HCT116 (cell line): ENCODE results near the gene ONECUT3. TPM values are rescaled to one million over a fixed set of nuclear protein-coding genes. Genes with fewer than 3 reads are reported as not detected.
"Not testable (repeated sequence)": the region's sequence is repeated elsewhere in the genome, so short reads cannot be mapped to it uniquely, and the experiment has no call there.

Source experiments
- ATAC-seq: fragments of 200-7000 bp; cut with Tn5 transposase; 2 replicates; pipeline ENCODE4 v1.9.1; 2020; ENCODE audit warnings: mild to moderate bottlenecking, moderate library complexity
- BruUV-seq: library from RNA; stranded (reverse); fragments of 400-500 nt; replicated peaks from 2 replicates; lab custom pipeline; 2021; lab: Mats Ljungman, UMichigan
- CTCF ChIA-PET: fragments of 300-600 bp; sonication (Branson Sonifier 250); formaldehyde crosslinking; loops from one replicate; lab custom pipeline; 2021; ENCODE audit warnings: antibody characterized with exemption; lab: Charles Lee
- POLR2A ChIA-PET: fragments of 300-600, 350-600 bp; sonication (Branson Sonifier 250); formaldehyde crosslinking; loops from one replicate; lab custom pipeline; 2021; ENCODE audit warnings: antibody characterized with exemption; lab: Charles Lee
- RAD21 ChIA-PET, 2 experiments: fragments of 300-600 bp; sonication (Branson Sonifier 250); formaldehyde crosslinking; loops; one replicate each; lab custom pipeline; 2023; ENCODE audit warnings: low total read pairs in 2 of 2; ENCODE audit not compliant: uncharacterized antibody in 2 of 2, unreplicated experiment in 2 of 2, low non-redundant PET in 1 of 2; lab: Charles Lee
- DNase-seq: peaks from one replicate; pipeline ENCODE4 v3.0.0-alpha.2; 2010; ENCODE audit warnings: low read depth, low spot score
- H2AFZ ChIP-seq: fragments of 200-600 bp; shearing (Covaris generic), sonication (generic); 2 replicates; pipeline ENCODE4 v1.6.1; 2017; ENCODE audit warnings: low read depth, mixed run types, mixed read lengths, antibody characterized with exemption, low read length; ENCODE audit not compliant: poor library complexity, severe bottlenecking
- H3K27ac ChIP-seq: 2 replicates; pipeline ENCODE4 v1.5.1; 2012; ENCODE audit warnings: low read depth, low read length
- H3K27me3 ChIP-seq: fragments of 200-600 bp; sonication (generic); 2 replicates; pipeline ENCODE4 v1.6.1; 2016; ENCODE audit warnings: mixed run types, low read length, mixed read lengths; ENCODE audit not compliant: insufficient read depth
- H3K36me3 ChIP-seq, 2 experiments: fragments of 200-500 bp in 1 of 2; fragments of 200-600 bp in 1 of 2; sonication (Bioruptor generic) in 1 of 2; sonication (generic) in 1 of 2; 2 replicates each; pipeline versions ENCODE4 v1.5.1 to v1.6.1; 2014 to 2016; ENCODE audit warnings: low read length in 2 of 2, inconsistent platforms in 1 of 2, mixed read lengths in 1 of 2, mixed run types in 1 of 2; ENCODE audit not compliant: insufficient read depth in 2 of 2, control insufficient read depth in 1 of 2
- H3K4me1 ChIP-seq, 2 experiments: fragments of 200-600 bp in 1 of 2; sonication (generic) in 1 of 2; 2 replicates each; pipeline versions ENCODE4 v1.5.1 to v1.6.1; 2012 to 2017; ENCODE audit warnings: low read length in 2 of 2, inconsistent platforms in 1 of 2, mild to moderate bottlenecking in 1 of 2, mixed read lengths in 1 of 2, mixed run types in 1 of 2, moderate library complexity in 1 of 2; ENCODE audit not compliant: insufficient read depth in 2 of 2, control insufficient read depth in 1 of 2
- H3K4me2 ChIP-seq: fragments of 200-600 bp; sonication (generic); 2 replicates; pipeline ENCODE4 v1.6.1; 2017; ENCODE audit warnings: mixed run types, low read length, mixed read lengths
- H3K4me3 ChIP-seq, 2 experiments: fragments of 200-600 bp in 1 of 2; sonication (generic) in 1 of 2; replicated peaks in 1 of 2; 2 replicates each; pipeline ENCODE4 v1.5.1; 2011 to 2016; ENCODE audit warnings: low read length in 2 of 2, control low read depth in 1 of 2, low read depth in 1 of 2, mild to moderate bottlenecking in 1 of 2, mixed read lengths in 1 of 2, mixed run types in 1 of 2
- H3K79me2 ChIP-seq: fragments of 200-600 bp; sonication (generic); 2 replicates; pipeline ENCODE4 v1.6.1; 2017; ENCODE audit warnings: mild to moderate bottlenecking, mixed run types, low read length, moderate library complexity, mixed read lengths; ENCODE audit not compliant: insufficient read depth
- H3K9ac ChIP-seq: fragments of 200-600 bp; sonication (generic); 2 replicates; pipeline ENCODE4 v1.6.1; 2016; ENCODE audit warnings: low read length, mixed read lengths
- H3K9me2 ChIP-seq: fragments of 200-600 bp; sonication (generic), shearing (Covaris generic); 2 replicates; pipeline ENCODE4 v1.6.1; 2017; ENCODE audit warnings: mixed run types, mild to moderate bottlenecking, moderate library complexity; ENCODE audit not compliant: insufficient read depth
- H3K9me3 ChIP-seq, 2 experiments: fragments of 200-500 bp in 1 of 2; fragments of 200-600 bp in 1 of 2; sonication (Bioruptor generic) in 1 of 2; sonication (generic) in 1 of 2; 2 replicates each; pipeline ENCODE4 v1.6.1; 2014 to 2017; ENCODE audit warnings: low read length in 2 of 2, mixed read lengths in 2 of 2, inconsistent platforms in 1 of 2, low read depth in 1 of 2, mild to moderate bottlenecking in 1 of 2, mixed run types in 1 of 2, moderate library complexity in 1 of 2; ENCODE audit not compliant: control insufficient read depth in 1 of 2, insufficient read depth in 1 of 2
- H4K20me1 ChIP-seq: fragments of 200-600 bp; sonication (generic), shearing (Covaris generic); 2 replicates; pipeline ENCODE4 v1.6.1; 2017; ENCODE audit warnings: mixed run types, mild to moderate bottlenecking, moderate library complexity; ENCODE audit not compliant: insufficient read depth
- CBX3 ChIP-seq: IDR thresholded peaks from 2 replicates; pipeline ENCODE4 v1.6.1; 2012; ENCODE audit warnings: low read depth
- CEBPB ChIP-seq: IDR thresholded peaks from 2 replicates; pipeline ENCODE4 v1.6.1; 2012; ENCODE audit warnings: low read depth
- CTCF ChIP-seq, 3 experiments: fragments of 200-600 bp in 1 of 3; sonication (generic) in 1 of 3; IDR thresholded peaks in 2 of 3; conservative IDR thresholded peaks in 1 of 3; 2 replicates each; pipeline ENCODE4 v1.5.1; 2012 to 2017; ENCODE audit warnings: low read depth in 2 of 3, low read length in 2 of 3, antibody characterized with exemption in 1 of 3, borderline replicate concordance in 1 of 3, control low read depth in 1 of 3, mild to moderate bottlenecking in 1 of 3, mixed read lengths in 1 of 3, mixed run types in 1 of 3, moderate library complexity in 1 of 3; ENCODE audit not compliant: insufficient read depth in 1 of 3
- EGR1 ChIP-seq: IDR thresholded peaks from 2 replicates; pipeline ENCODE4 v1.6.1; 2012; ENCODE audit warnings: low read depth
- FOSL1 ChIP-seq: IDR thresholded peaks from 2 replicates; pipeline ENCODE4 v1.6.1; 2012; ENCODE audit warnings: low read depth
- JUND ChIP-seq: IDR thresholded peaks from 2 replicates; pipeline ENCODE4 v1.6.1; 2012
- MAX ChIP-seq: IDR thresholded peaks from 2 replicates; pipeline ENCODE4 v1.6.1; 2012
- POLR2A ChIP-seq: IDR thresholded peaks from 2 replicates; pipeline ENCODE4 v1.7.0; 2011; ENCODE audit warnings: borderline replicate concordance; ENCODE audit not compliant: insufficient read depth, insufficient read length; ENCODE audit errors: extremely low read depth
- SP1 ChIP-seq: IDR thresholded peaks from 2 replicates; pipeline ENCODE4 v1.6.1; 2012; ENCODE audit warnings: low read depth
- SRF ChIP-seq: IDR thresholded peaks from 2 replicates; pipeline ENCODE4 v1.6.1; 2012; ENCODE audit warnings: low read depth
- YY1 ChIP-seq: IDR thresholded peaks from 2 replicates; pipeline ENCODE4 v1.6.1; 2011; ENCODE audit warnings: low read length, low read depth, moderate library complexity, mild to moderate bottlenecking; ENCODE audit not compliant: insufficient replicate concordance; ENCODE audit errors: extremely low read depth
- ZBTB33 ChIP-seq: IDR thresholded peaks from 2 replicates; pipeline ENCODE4 v1.6.1; 2011; ENCODE audit warnings: mild to moderate bottlenecking, low read length, moderate library complexity; ENCODE audit not compliant: insufficient replicate concordance; ENCODE audit errors: extremely low read depth
- intact Hi-C: fragments of 100-400 bp; cut with micrococcal nuclease; formaldehyde crosslinking; loops from 2 replicates; pipeline ENCODE4 v1.10.0; 2022
- total RNA-seq: library from RNA; stranded (reverse); gene quantifications from one replicate; pipeline ENCODE4 v1.2.1, GENCODE V29; 2021; ENCODE audit not compliant: unreplicated experiment

Gene ONECUT3
- total RNA-seq, 1 experiment from 2014 or later: 22.1 TPM

GRCh38 chr19:1705367-1705766 lies 47.9 kb upstream of the ONECUT3 start:
- no peak overlapping the region for H3K9ac ChIP-seq
- ChIA-PET CTCF (no interaction called here), RAD21 (no interaction called here), POLR2A (no interaction called here)
- H3K27me3 ChIP-seq: no peaks in the 10 kb centered on the region
- no peaks in the 10 kb centered on the region for H3K79me2 ChIP-seq
- TF ChIP-seq CTCF (IDR thresholded peaks at IDR 0.05 in 2 of 3, conservative IDR thresholded peaks at IDR 0.05 in 1 of 3; ENCODE audit: borderline replicate concordance in 1 of 3, insufficient read depth in 1 of 3, low read depth in 2 of 3, low read length in 2 of 3): no peak
- no peak for TF ChIP-seq CBX3
- no peak for TF ChIP-seq YY1
- no peak for TF ChIP-seq FOSL1
- no peak for TF ChIP-seq SP1
- no peak for TF ChIP-seq CEBPB
- TF ChIP-seq SRF: no peak
- no peak for TF ChIP-seq ZBTB33
- TF ChIP-seq POLR2A: no peak
- no peak for TF ChIP-seq MAX
- TF ChIP-seq JUND: no peak
- TF ChIP-seq EGR1: no peak
- DNase-seq (no peak), ATAC-seq (no peak)
- H4K20me1 ChIP-seq: no peaks in the 10 kb centered on the region
- H3K9me2 ChIP-seq: no peaks in the 10 kb centered on the region
- H3K4me3 ChIP-seq: no peak overlapping the region
- H2AFZ ChIP-seq: no peak overlapping the region
- H3K4me1 ChIP-seq: no peaks in the 10 kb centered on the region
- H3K36me3 ChIP-seq: no peaks in the 10 kb centered on the region
- H3K9me3 ChIP-seq: no peaks in the 10 kb centered on the region
- H3K4me2 ChIP-seq: no peak overlapping the region
- no peak overlapping the region for H3K27ac ChIP-seq
- intact Hi-C loops: no loop called here
- TSS peak; percentile 36 for BruUV-seq

- ATAC-seq, H3K4me1 ChIP-seq, H3K9me3 ChIP-seq, H3K36me3 ChIP-seq, H3K4me2 ChIP-seq, H3K4me3 ChIP-seq, DNase-seq, H3K79me2 ChIP-seq, POLR2A ChIA-PET, H3K9me2 ChIP-seq, BruUV-seq, CTCF ChIA-PET, intact Hi-C loops, H4K20me1 ChIP-seq, H3K9ac ChIP-seq, H2AFZ ChIP-seq, H3K27me3 ChIP-seq, RAD21 ChIA-PET, H3K27ac ChIP-seq: not testable (repeated sequence)
Observed at GRCh38 chr19:1706646-1707045, 46.7 kb upstream of the ONECUT3 start.
